Spleen (tissue), 11 donors: ENCODE measurements around the gene FLT1. TPM values are rescaled to one million over a fixed set of nuclear protein-coding genes. Genes with fewer than 3 reads are reported as not detected.

Experiments used
- DNase-seq: peaks from one replicate; pipeline ENCODE4 v3.0.0-alpha.2; 2020
- H3K27ac ChIP-seq, 8 donors: fragments of 200-600 bp; sonication (generic) in 7 of 8; 1 replicate in 4 of 8; 2 replicates in 4 of 8; pipeline versions ENCODE4 v1.5.0 to v1.8.0; 2016 to 2021; ENCODE audit warnings: inconsistent platforms in 4 of 8, mild to moderate bottlenecking in 4 of 8, moderate library complexity in 1 of 8
- H3K27me3 ChIP-seq, 7 donors: fragments of 200-600 bp; sonication (generic) in 6 of 7; replicated peaks in 1 of 7; 1 replicate in 4 of 7; 2 replicates in 3 of 7; pipeline versions ENCODE4 v1.5.0 to v1.8.0; 2016 to 2021; ENCODE audit warnings: inconsistent platforms in 3 of 7, mild to moderate bottlenecking in 1 of 7
- H3K36me3 ChIP-seq, 6 donors: fragments of 200-600 bp; sonication (generic) in 5 of 6; 1 replicate in 4 of 6; 2 replicates in 2 of 6; pipeline versions ENCODE4 v1.5.0 to v1.8.0; 2016 to 2021; ENCODE audit warnings: inconsistent platforms in 2 of 6
- H3K4me1 ChIP-seq, 6 donors: fragments of 200-600 bp; sonication (generic) in 5 of 6; 1 replicate in 3 of 6; 2 replicates in 3 of 6; pipeline versions ENCODE4 v1.5.0 to v1.8.0; 2016 to 2021; ENCODE audit warnings: inconsistent platforms in 3 of 6
- H3K4me3 ChIP-seq, 8 donors: fragments of 200-600 bp; sonication (generic) in 7 of 8; 1 replicate in 4 of 8; 2 replicates in 4 of 8; pipeline versions ENCODE4 v1.5.0 to v1.8.0; 2016 to 2021; ENCODE audit warnings: inconsistent platforms in 4 of 8, mild to moderate bottlenecking in 4 of 8, moderate library complexity in 2 of 8
- H3K9me3 ChIP-seq, 8 donors: fragments of 200-600 bp; sonication (generic) in 7 of 8; 1 replicate in 4 of 8; 2 replicates in 4 of 8; pipeline versions ENCODE4 v1.5.0 to v1.8.0; 2016 to 2021; ENCODE audit warnings: inconsistent platforms in 4 of 8
- CTCF ChIP-seq, 11 experiments: fragments of 200-600 bp in 7 of 11; fragments of 450-650 bp in 4 of 11; sonication (generic) in 4 of 11; IDR thresholded peaks in 8 of 11; conservative IDR thresholded peaks in 3 of 11; 1 replicate in 7 of 11; 2 replicates in 4 of 11; pipeline versions ENCODE4 v1.4.0 to v1.8.0; 2016 to 2021; ENCODE audit warnings: antibody characterized with exemption in 11 of 11, inconsistent platforms in 4 of 11, mild to moderate bottlenecking in 1 of 11
- POLR2A ChIP-seq, 3 donors: fragments of 450-650 bp; IDR thresholded peaks; one replicate each; pipeline ENCODE4 v1.5.1; 2017; ENCODE audit warnings: antibody characterized with exemption in 3 of 3, mild to moderate bottlenecking in 1 of 3
- POLR2AphosphoS5 ChIP-seq, 3 donors: sonication (generic); formaldehyde crosslinking; IDR thresholded peaks; one replicate each; pipeline ENCODE4 v1.5.1; 2017; ENCODE audit warnings: antibody characterized with exemption in 3 of 3
- WGBS, 5 donors: extraction: QIAGEN DNeasy Blood & Tissue Kit in 3 of 5; methylation state at CpG; one replicate each; pipeline versions ENCODE4 v1.1.5 to v1.1.7; 2013 to 2018; 5-methylcytosine and 5-hydroxymethylcytosine counted together
- intact Hi-C: fragments of 100-400 bp; cut with DNase I; formaldehyde crosslinking; loops from one replicate; pipeline ENCODE4 v1.15.0; 2023; ENCODE audit warnings: low total_unique reads
- polyA plus RNA-seq, 3 donors: library from polyadenylated mRNA; stranded (reverse); fragments of 200-250 nt; gene quantifications; one replicate each; pipeline ENCODE4 v1.2.1, GENCODE V29; 2013
- total RNA-seq, 7 donors: library from RNA; depleted of rRNA in 3 of 7; stranded (reverse); fragments of >200 nt in 3 of 7; fragmentation: NEBNext Ultra II Directional in 4 of 7; extraction: Animal tissue kit (Norgen Biotek cat#: 25700) in 4 of 7; gene quantifications; one replicate each; pipeline versions ENCODE4 v1.1.0 to v1.2.1, GENCODE V29; 2016 to 2021
- donor health status: healthy with polysubstance abuse.
- donor health status: DM: no; HTN: no; CAD: no; lungs with moderate emphysema.
- donor health status: DM: no; HTN: no; CAD: no.
- donor health status: Bipolar disorder and iron deficiency.
- donor health status: healthy.
- donor health status: DM: no; HTN: no; CAD: no.
- donor health status: DM: yes; HTN: yes; CAD: no.

Gene FLT1
- total and polyA plus RNA-seq, 10 donors: 1.2 to 70.6 (median 55.4) TPM

- no peaks in the 10 kb centered on the region for H3K9me3 ChIP-seq
- H3K4me1 ChIP-seq: peaks cover 15 to 29% (median 27%) of the 10 kb centered on the region in 6 donors
- no peak for TF ChIP-seq POLR2A (IDR thresholded peaks at IDR 0.05)
- TF ChIP-seq POLR2AphosphoS5 (IDR thresholded peaks at IDR 0.05): no peak
- WGBS, 5 donors: 82 to 94% (median 87%) methylated on average over 16 of the region's 16 CpGs
- H3K36me3 ChIP-seq: no peaks in the 10 kb centered on the region
- H3K4me3 ChIP-seq: no peak overlapping the region
- DNase-seq: peak; percentile 54
- H3K27ac ChIP-seq: no peak overlapping the region
- intact Hi-C loops: loop anchor here (10.0 kb wide), 1 partner anchor 136 kb away; no protein-coding TSS in a partner anchor
- H3K27me3 ChIP-seq: peaks cover 3 to 57% (median 29%) of the 10 kb centered on the region in 7 donors
These were observed 3.7 kb upstream of the FLT1 start for GRCh38 chr13:28498481-28499115.

GRCh38 chr13:28497143-28497876, 2.4 kb upstream of the FLT1 start:
- no peaks in the 10 kb centered on the region for H3K9me3 ChIP-seq
- H3K27ac ChIP-seq: no peak overlapping the region
- TF ChIP-seq CTCF (IDR thresholded peaks at IDR 0.05 in 8 of 11, conservative IDR thresholded peaks at IDR 0.05 in 3 of 11) (no peak), POLR2AphosphoS5 (IDR thresholded peaks at IDR 0.05) (no peak), POLR2A (IDR thresholded peaks at IDR 0.05) (no peak)
- H3K27me3 ChIP-seq: peaks cover 3 to 70% (median 42%) of the 10 kb centered on the region in 7 donors
- 49 to 60% (median 56%) methylated on average over 4 of the region's 4 CpGs for WGBS, 5 donors
- intact Hi-C loops: loop anchor here (10.0 kb wide), 1 partner anchor 137 kb away; no protein-coding TSS in a partner anchor
- no peak for DNase-seq
- no peaks in the 10 kb centered on the region for H3K36me3 ChIP-seq
- peaks cover 15 to 42% (median 31%) of the 10 kb centered on the region in 6 donors for H3K4me1 ChIP-seq
- H3K4me3 ChIP-seq: no peak overlapping the region

GRCh38 chr13:28496188-28496564, 1.2 kb upstream of the FLT1 start:
- TF ChIP-seq POLR2AphosphoS5 (IDR thresholded peaks at IDR 0.05): no peak
- no peak for TF ChIP-seq POLR2A (IDR thresholded peaks at IDR 0.05)
- TF ChIP-seq CTCF (IDR thresholded peaks at IDR 0.05 in 8 of 11, conservative IDR thresholded peaks at IDR 0.05 in 3 of 11): no peak
- Histone ChIP-seq H3K27me3 (peaks cover 3 to 73% (median 50%) of the 10 kb centered on the region in 7 donors), H3K4me1 (peaks cover 15 to 52% (median 32%) of the 10 kb centered on the region in 6 donors), H3K27ac (peak overlapping the region in 5 of 8 donors; percentile 17 to 80 (median 79)), H3K9me3 (no peaks in the 10 kb centered on the region), H3K36me3 (no peaks in the 10 kb centered on the region), H3K4me3 (peak overlapping the region in 1 of 8 donors; percentile 80)
- DNase-seq: no peak
- WGBS, 5 donors: 42 to 59% (median 52%) methylated on average over 9 to 10 of the region's 10 CpGs
- intact Hi-C loops: loop anchor here (10.0 kb wide), 1 partner anchor 139 kb away; no protein-coding TSS in a partner anchor

GRCh38 chr13:28495538-28496187, 735 bp upstream of the FLT1 start:
- H3K27me3 ChIP-seq: peaks cover 3 to 78% (median 55%) of the 10 kb centered on the region in 7 donors
- no peaks in the 10 kb centered on the region for H3K36me3 ChIP-seq
- TF ChIP-seq CTCF (IDR thresholded peaks at IDR 0.05 in 8 of 11, conservative IDR thresholded peaks at IDR 0.05 in 3 of 11) (no peak), POLR2A (IDR thresholded peaks at IDR 0.05) (no peak), POLR2AphosphoS5 (IDR thresholded peaks at IDR 0.05) (no peak)
- H3K4me1 ChIP-seq: peaks cover 15 to 55% (median 34%) of the 10 kb centered on the region in 6 donors
- DNase-seq: no peak
- H3K9me3 ChIP-seq: no peaks in the 10 kb centered on the region
- intact Hi-C loops: loop anchor here (10.0 kb wide), 1 partner anchor 139 kb away; no protein-coding TSS in a partner anchor
- peak overlapping the region in 7 of 8 donors; percentile 12 to 80 (median 79) for H3K27ac ChIP-seq
- H3K4me3 ChIP-seq: peak overlapping the region in 7 of 8 donors; percentile 49 to 80 (median 61)
- WGBS, 5 donors: 8 to 15% (median 10%) methylated on average over 19 to 33 of the region's 33 CpGs
